ENCODE data around the gene FOXD4L6. TPM values are rescaled to one million over a fixed set of nuclear protein-coding genes. Genes with fewer than 3 reads are reported as not detected.
"Not testable (repeated sequence)": the region's sequence is repeated elsewhere in the genome, so short reads cannot be mapped to it uniquely, and the experiment has no call there.

FOXD4L6 gene
- total RNA-seq, result under 1 TPM in 1 of 2 donors, not detected in 1; 0.09 TPM

DNA sequence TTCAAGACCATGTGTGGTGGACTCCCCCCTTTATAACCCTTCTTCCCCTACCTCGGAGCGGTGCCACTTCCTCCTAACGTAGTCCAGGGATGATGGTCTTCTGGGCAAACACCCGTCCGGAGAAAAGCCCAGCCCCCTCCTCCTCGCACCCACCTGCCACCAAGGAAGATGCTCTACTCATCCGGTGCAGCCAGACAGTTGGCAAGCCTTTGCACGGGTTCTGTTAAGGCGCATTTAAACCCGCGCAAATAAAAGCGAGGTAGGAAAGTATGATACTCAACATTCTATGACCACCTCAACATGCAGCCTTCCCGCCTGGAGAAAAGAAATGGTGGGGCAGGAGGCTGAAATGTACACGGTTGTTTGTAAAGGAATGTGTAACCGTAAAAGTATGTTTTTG is at the start of gene FOXD4L6:
Gene FOXD4L6, minus strand, starts transcription at position 101 of the 400 bp plus-strand sequence. CDS start 298 bp downstream, outside the sequence.
- H3K27me3 ChIP-seq (replicated peaks; ENCODE audit: insufficient read depth); H3K4me1 ChIP-seq (replicated peaks); DNase-seq (ENCODE audit: low spot score); intact Hi-C loops (cut with DNase I); H3K4me3 ChIP-seq; H3K9me3 ChIP-seq; H3K36me3 ChIP-seq; H3K27ac ChIP-seq: not testable (repeated sequence)
- 100% methylated on average over 1 of the region's 15 CpGs for whole genome bisulfite sequencing

GRCh38 chr9:41174994-41175393 is 46.5 kb upstream of the FOXD4L6 start:
- not testable (repeated sequence) for H3K4me1 ChIP-seq (replicated peaks)

DNA sequence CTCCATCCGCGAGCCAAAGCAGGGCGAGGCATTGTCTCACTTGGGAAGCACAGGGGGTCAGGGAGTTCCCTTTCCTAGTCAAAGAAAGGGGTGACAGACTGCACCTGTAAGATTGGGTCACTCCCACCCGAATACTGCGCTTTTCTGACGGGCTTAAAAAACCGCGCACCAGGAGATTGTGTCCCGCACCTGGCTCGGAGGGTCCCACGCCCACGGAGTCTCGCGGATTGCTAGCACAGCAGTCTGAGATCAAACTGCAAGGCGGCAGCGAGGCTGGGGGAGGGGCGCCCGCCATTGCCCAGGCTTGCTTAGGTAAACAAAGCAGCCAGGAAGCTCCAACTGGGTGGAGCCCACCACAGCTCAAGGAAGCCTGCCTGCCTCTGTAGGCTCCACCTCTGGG is 21.6 kb upstream of the FOXD4L6 start:
- H3K27ac ChIP-seq; H3K27me3 ChIP-seq (replicated peaks; ENCODE audit: insufficient read depth); H3K36me3 ChIP-seq; DNase-seq (ENCODE audit: low spot score); H3K4me3 ChIP-seq; H3K4me1 ChIP-seq (replicated peaks); H3K9me3 ChIP-seq; intact Hi-C loops (cut with DNase I): not testable (repeated sequence)
- no CpG with 5 or more reads among the region's 18 CpGs for WGBS

More at GRCh38 chr9:41174994-41175393, 46.5 kb upstream of the FOXD4L6 start:
- 67% methylated on average over 3 of the region's 4 CpGs for WGBS
- H3K27me3 ChIP-seq (replicated peaks; ENCODE audit: insufficient read depth); intact Hi-C loops (cut with DNase I); H3K36me3 ChIP-seq; DNase-seq (ENCODE audit: low spot score); H3K27ac ChIP-seq; H3K9me3 ChIP-seq; H3K4me3 ChIP-seq: not testable (repeated sequence)

DNA sequence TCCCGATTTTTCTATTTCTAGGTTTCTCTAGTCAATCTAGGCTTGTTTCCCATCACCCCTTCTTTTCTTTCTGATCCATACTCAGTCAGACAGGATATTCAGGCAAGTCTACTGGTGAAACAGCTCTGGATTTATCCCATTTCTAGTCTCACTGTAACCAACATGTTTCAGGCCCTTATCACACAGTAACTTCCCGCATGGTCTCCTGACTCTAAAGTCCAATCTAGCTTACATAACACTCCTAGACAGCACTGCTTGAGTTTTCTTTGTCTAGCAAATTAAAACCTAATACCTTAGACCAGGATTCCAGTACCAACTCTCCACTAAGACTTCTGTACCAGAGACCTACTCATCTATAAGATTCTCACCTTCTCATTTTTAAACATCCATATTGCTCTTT is 13.4 kb upstream of the FOXD4L6 start:
- H3K27ac ChIP-seq; H3K4me3 ChIP-seq; H3K4me1 ChIP-seq (replicated peaks); H3K36me3 ChIP-seq; DNase-seq (ENCODE audit: low spot score); H3K9me3 ChIP-seq; H3K27me3 ChIP-seq (replicated peaks; ENCODE audit: insufficient read depth); intact Hi-C loops (cut with DNase I): not testable (repeated sequence)
- WGBS, result 100% methylated on average over 2 of the region's 2 CpGs

GRCh38 chr9:41126746-41127446 is 1.6 kb downstream of the FOXD4L6 start:
- H3K36me3 ChIP-seq; intact Hi-C loops (cut with DNase I); H3K27ac ChIP-seq; H3K27me3 ChIP-seq (replicated peaks; ENCODE audit: insufficient read depth); DNase-seq (ENCODE audit: low spot score); H3K4me1 ChIP-seq (replicated peaks); H3K9me3 ChIP-seq; H3K4me3 ChIP-seq: not testable (repeated sequence)
- 8% methylated on average over 5 of the region's 45 CpGs for WGBS

- H3K27ac ChIP-seq; H3K4me3 ChIP-seq; H3K4me1 ChIP-seq (replicated peaks); intact Hi-C loops (cut with DNase I); DNase-seq (ENCODE audit: low spot score); H3K27me3 ChIP-seq (replicated peaks; ENCODE audit: insufficient read depth); H3K36me3 ChIP-seq; H3K9me3 ChIP-seq: not testable (repeated sequence)
- 14% methylated on average over 3 of the region's 3 CpGs for WGBS
These were observed 2.5 kb downstream of the FOXD4L6 start for GRCh38 chr9:41125936-41126335.

GRCh38 chr9:41125109-41125658 is 3.3 kb downstream of the FOXD4L6 start:
- intact Hi-C loops (cut with DNase I); H3K27ac ChIP-seq; H3K36me3 ChIP-seq; H3K27me3 ChIP-seq (replicated peaks; ENCODE audit: insufficient read depth); H3K4me1 ChIP-seq (replicated peaks); DNase-seq (ENCODE audit: low spot score); H3K4me3 ChIP-seq; H3K9me3 ChIP-seq: not testable (repeated sequence)
- no CpG with 5 or more reads among the region's 21 CpGs for WGBS

GRCh38 chr9:41124250-41125108 is 4.0 kb downstream of the FOXD4L6 start:
- H3K4me3 ChIP-seq; H3K9me3 ChIP-seq; H3K4me1 ChIP-seq (replicated peaks); DNase-seq (ENCODE audit: low spot score); H3K36me3 ChIP-seq; H3K27ac ChIP-seq; intact Hi-C loops (cut with DNase I); H3K27me3 ChIP-seq (replicated peaks; ENCODE audit: insufficient read depth): not testable (repeated sequence)
- WGBS, result 23% methylated on average over 25 of the region's 52 CpGs

DNA sequence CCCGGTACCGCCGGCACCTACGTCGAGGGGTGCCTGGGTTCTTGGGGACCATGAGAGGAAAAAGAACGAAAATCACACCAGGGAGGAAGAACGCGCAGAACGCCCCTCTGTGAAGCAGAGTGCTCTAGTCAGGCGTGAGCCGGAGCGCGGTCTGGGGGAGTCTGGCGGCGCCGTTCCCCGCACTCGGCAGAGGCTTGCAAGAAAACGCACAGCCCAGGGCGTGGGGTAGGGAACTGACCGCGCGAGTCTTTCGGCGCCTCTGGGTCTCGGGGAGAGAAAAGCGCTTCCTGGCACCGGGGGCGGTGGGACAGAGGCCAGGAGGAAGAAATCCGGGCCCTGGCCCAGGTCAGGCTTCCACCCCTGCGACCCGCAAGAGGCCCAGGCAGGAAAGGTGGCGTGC is 4.7 kb downstream of the FOXD4L6 start:
- intact Hi-C loops (cut with DNase I); H3K4me1 ChIP-seq (replicated peaks); DNase-seq (ENCODE audit: low spot score); H3K4me3 ChIP-seq; H3K27me3 ChIP-seq (replicated peaks; ENCODE audit: insufficient read depth); H3K27ac ChIP-seq; H3K36me3 ChIP-seq; H3K9me3 ChIP-seq: not testable (repeated sequence)
- WGBS, result no CpG with 5 or more reads among the region's 33 CpGs

DNA sequence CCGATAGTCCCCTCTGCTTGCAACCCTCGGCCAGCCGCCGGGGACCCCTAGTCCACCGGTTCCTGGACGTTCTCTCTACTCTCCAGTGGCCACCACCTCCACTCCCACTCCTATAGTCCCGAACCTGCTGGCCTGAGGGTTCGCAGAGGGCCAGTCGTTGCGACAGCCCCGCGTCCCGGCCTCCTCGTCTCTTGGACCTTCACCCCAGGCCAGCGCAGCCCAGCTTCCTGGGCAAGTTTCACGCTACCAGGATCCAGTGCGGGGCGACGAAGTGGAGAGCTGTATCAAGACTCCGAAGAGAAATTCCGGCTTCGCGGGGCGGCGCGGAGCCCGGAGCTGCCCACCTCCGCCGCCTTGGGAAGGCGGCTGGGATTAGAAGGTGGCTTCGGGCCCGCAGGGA is 5.1 kb downstream of the FOXD4L6 start:
- WGBS, result no CpG with 5 or more reads among the region's 32 CpGs
- H3K9me3 ChIP-seq; H3K36me3 ChIP-seq; DNase-seq (ENCODE audit: low spot score); H3K27ac ChIP-seq; H3K4me3 ChIP-seq; intact Hi-C loops (cut with DNase I); H3K4me1 ChIP-seq (replicated peaks); H3K27me3 ChIP-seq (replicated peaks; ENCODE audit: insufficient read depth): not testable (repeated sequence)

GRCh38 chr9:41120696-41121095 is 7.8 kb downstream of the FOXD4L6 start:
- 27% methylated on average over 4 of the region's 4 CpGs for WGBS
- intact Hi-C loops (cut with DNase I); H3K9me3 ChIP-seq; H3K4me3 ChIP-seq; H3K36me3 ChIP-seq; H3K27ac ChIP-seq; DNase-seq (ENCODE audit: low spot score); H3K4me1 ChIP-seq (replicated peaks); H3K27me3 ChIP-seq (replicated peaks; ENCODE audit: insufficient read depth): not testable (repeated sequence)

GRCh38 chr9:41119719-41120118 is 8.8 kb downstream of the FOXD4L6 start:
- H3K4me1 ChIP-seq (replicated peaks); DNase-seq (ENCODE audit: low spot score); H3K27me3 ChIP-seq (replicated peaks; ENCODE audit: insufficient read depth); H3K27ac ChIP-seq; H3K36me3 ChIP-seq; H3K4me3 ChIP-seq; H3K9me3 ChIP-seq; intact Hi-C loops (cut with DNase I): not testable (repeated sequence)
- no CpG with 5 or more reads among the region's 5 CpGs for WGBS

Measured in prostate gland (tissue), 2 donors.